ENCODE results near the gene TBC1D14.
A peak's percentile ranks its signal among the peaks of the same experiment; 100 is the strongest.

Gene TBC1D14

DNA sequence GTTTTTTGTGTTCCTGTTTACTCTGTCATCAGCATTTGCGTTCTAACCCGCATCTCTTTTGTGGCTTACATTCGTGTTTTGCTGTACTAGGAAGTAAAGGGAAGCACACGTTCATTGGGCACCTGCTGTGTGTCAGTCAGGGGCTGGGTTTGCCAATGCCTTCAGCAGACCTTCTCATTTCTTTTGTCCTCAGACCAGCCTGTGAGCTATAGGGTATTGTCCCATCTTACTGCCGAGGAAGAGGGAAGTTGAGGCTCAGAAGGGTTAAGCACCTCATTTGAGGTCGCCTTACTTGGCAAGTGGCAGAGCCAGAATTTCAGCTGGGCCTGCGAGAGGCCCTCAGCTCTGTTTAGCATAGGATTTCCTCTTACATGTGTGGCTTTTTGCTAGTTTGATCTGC, 8.7 kb downstream of the TBC1D14 start:
- Histone ChIP-seq H3K27me3 (ENCODE audit: low read depth) (no peaks in the 10 kb centered on the region), H3K4me1 (peaks cover 12% of the 10 kb centered on the region), H3K36me3 (replicated peaks) (peaks cover 7% of the 10 kb centered on the region), H3K4me3 (no peak overlapping the region), H3K9me3 (no peaks in the 10 kb centered on the region)
- in situ Hi-C loops (cut with MboI; ENCODE audit: low sequenced_read_pairs) = no loop called here
- no peak for DNase-seq (ENCODE audit: low spot score in 2 of 2)

DNA sequence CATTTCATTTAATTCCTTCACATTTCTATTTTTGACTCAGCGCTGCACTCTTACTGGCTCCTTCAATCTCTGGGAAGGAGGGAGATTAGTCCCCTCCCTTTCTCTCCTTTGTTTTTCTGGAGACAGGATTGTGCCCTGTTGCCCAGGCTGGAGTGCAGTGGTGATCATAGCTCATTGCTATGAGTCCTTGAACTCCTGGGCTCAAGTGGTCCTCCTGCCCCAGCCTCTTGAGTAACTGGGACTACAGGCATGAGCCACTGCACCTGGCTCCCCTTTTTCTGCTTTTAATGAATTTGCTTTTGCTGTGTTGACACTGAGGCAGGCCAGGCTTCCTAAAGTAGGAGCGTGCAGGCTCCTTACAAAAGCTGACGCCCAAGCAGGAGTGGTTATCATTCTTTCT, 10.5 kb downstream of the TBC1D14 start:
- H3K4me3 ChIP-seq = no peak overlapping the region
- peaks cover 23% of the 10 kb centered on the region for H3K36me3 ChIP-seq (replicated peaks)
- no peaks in the 10 kb centered on the region for H3K27me3 ChIP-seq (ENCODE audit: low read depth)
- no peak for DNase-seq (ENCODE audit: low spot score in 2 of 2)
- H3K4me1 ChIP-seq = peaks cover 12% of the 10 kb centered on the region
- in situ Hi-C loops (cut with MboI; ENCODE audit: low sequenced_read_pairs) = no loop called here
- no peaks in the 10 kb centered on the region for H3K9me3 ChIP-seq

DNA sequence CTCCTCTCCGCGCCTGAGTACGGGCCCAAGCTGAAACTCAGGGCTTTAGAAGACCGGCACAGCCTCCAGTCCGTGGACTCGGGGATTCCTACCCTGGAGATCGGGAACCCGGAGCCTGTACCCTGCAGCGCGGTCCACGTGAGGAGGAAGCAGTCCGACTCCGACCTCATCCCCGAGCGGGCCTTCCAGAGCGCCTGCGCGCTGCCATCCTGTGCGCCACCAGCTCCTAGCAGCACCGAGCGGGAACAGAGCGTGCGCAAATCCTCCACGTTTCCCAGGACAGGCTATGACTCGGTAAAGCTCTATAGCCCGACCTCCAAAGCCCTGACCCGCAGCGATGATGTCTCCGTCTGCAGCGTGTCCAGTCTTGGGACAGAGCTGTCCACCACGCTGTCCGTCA, 13.9 kb downstream of the TBC1D14 start:
- Histone ChIP-seq H3K4me3 (no peak overlapping the region), H3K27me3 (ENCODE audit: low read depth) (no peaks in the 10 kb centered on the region), H3K9me3 (no peaks in the 10 kb centered on the region), H3K4me1 (no peaks in the 10 kb centered on the region), H3K36me3 (replicated peaks) (peaks cover 33% of the 10 kb centered on the region)
- DNase-seq (ENCODE audit: low spot score in 2 of 2) = no peak
- in situ Hi-C loops (cut with MboI; ENCODE audit: low sequenced_read_pairs) = no loop called here

DNA sequence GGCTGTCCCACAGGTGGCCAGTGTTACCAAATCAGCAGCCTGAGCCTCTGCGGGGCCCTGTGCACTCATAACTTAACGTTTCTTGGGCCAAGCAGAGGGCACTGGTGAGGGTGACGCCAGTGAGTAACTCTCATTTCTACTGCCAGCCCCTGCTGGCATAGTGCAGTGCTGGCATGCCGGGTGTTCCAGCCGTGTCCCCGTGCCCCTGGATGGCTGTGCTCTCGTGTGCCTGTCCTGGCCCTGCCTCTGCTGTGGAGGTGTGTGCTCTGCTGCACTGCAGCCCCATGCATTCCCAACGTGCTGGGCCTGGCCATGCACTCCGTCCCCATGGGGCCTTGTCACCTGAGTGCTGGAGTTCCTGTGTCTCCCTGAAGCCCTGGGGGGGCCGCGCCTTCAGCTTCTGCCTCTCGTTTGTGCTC, 14.7 kb downstream of the TBC1D14 start:
- Histone ChIP-seq H3K4me1 (no peaks in the 10 kb centered on the region), H3K4me3 (no peak overlapping the region), H3K36me3 (replicated peaks) (peaks cover 33% of the 10 kb centered on the region), H3K9me3 (no peaks in the 10 kb centered on the region), H3K27me3 (ENCODE audit: low read depth) (no peaks in the 10 kb centered on the region)
- in situ Hi-C loops (cut with MboI; ENCODE audit: low sequenced_read_pairs) = no loop called here
- no peak for DNase-seq (ENCODE audit: low spot score in 2 of 2)

DNA sequence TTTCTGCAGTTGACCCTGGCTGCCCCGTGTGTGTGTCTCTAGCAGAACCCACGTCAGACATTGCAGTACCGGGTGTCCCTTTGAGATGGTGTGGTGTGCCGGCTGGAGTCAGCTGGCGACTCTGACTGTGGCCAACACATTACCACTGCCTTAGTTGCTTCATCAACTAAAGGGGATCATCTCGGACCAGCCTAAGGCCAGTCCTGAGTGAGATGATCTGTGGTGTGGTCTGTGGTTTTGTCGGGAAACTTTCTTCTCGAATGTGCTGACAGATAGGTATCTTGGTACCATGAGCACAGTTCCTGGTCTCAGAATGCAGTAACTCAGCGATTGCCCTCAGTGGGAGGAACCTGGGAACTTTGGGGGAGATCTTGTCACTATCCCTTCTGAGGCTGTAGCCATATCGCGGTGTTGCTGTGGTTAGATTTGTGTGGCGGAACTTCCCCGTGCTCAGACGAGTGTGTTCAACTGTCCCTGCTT, 15.8 kb downstream of the TBC1D14 start:
- Histone ChIP-seq H3K27me3 (ENCODE audit: low read depth) (no peaks in the 10 kb centered on the region), H3K4me1 (no peaks in the 10 kb centered on the region), H3K9me3 (no peaks in the 10 kb centered on the region), H3K36me3 (replicated peaks) (peaks cover 33% of the 10 kb centered on the region), H3K4me3 (no peak overlapping the region)
- in situ Hi-C loops (cut with MboI; ENCODE audit: low sequenced_read_pairs) = no loop called here
- no peak for DNase-seq (ENCODE audit: low spot score in 2 of 2)

DNA sequence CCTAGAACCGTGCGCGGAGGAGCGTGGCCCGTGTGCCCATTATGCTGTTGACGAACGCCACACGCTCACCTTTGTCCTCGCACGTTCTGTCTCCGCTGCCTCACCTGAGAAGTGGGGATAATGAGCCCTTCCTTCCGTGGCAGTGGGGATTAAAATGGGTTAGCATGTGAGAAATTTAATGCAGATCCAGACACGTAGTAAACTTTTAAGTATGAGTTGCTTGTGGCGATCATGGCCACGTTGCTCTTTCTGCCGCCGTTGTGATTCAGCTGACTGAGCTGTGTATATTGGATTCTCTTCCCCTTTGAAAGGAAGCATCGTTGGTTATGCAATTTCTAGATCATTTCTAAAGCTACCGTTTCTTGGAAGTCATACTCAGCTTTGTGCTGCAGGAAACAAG, 16.5 kb downstream of the TBC1D14 start:
- Histone ChIP-seq H3K4me1 (no peaks in the 10 kb centered on the region), H3K4me3 (no peak overlapping the region), H3K36me3 (replicated peaks) (peaks cover 35% of the 10 kb centered on the region), H3K27me3 (ENCODE audit: low read depth) (no peaks in the 10 kb centered on the region), H3K9me3 (no peaks in the 10 kb centered on the region)
- DNase-seq (ENCODE audit: low spot score in 2 of 2) = no peak
- in situ Hi-C loops (cut with MboI; ENCODE audit: low sequenced_read_pairs) = no loop called here

DNA sequence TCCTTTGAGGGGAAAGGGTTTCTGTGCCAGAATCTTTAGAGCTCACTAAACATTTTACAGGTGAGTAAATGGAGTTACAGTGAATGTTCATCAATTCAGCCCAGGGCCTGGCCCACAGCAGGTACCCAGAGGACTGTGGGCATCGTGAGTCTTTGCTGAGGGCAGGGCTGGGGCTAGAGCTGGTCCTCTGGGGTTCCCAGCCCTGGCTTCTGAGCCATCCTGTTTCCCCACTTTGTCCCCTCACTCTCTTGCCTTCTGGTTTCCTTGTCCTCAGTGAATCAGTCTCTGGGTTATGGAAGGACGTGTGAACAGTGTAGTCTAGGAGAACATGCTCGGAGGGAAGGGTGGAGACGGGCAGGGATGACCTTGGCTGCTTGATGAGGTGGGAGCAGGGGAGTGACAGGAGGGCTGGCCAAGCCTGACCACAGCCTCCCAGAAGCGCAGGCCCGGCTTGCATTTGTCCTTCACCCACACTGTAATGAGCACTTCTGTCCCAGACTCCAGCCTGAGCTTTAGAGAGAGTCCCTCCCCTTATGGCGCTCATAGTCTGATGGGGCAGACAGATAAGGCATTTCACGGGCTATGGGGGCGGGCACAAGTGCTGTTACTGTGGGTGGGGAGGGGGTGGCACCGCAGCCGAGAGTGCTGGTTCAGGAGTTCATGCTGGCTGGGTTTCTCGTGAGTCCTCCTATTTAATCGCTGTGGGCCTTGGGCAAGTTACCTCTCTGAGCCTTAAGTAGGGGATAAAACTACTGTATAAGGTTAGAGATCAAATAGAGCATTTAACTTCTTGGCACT, 17.3 kb downstream of the TBC1D14 start:
- peak in 1 of 2 experiments; percentile 29 for DNase-seq (ENCODE audit: low spot score in 2 of 2)
- H3K27me3 ChIP-seq (ENCODE audit: low read depth) = no peaks in the 10 kb centered on the region
- H3K4me1 ChIP-seq = no peaks in the 10 kb centered on the region
- no peaks in the 10 kb centered on the region for H3K9me3 ChIP-seq
- no peak overlapping the region for H3K4me3 ChIP-seq
- in situ Hi-C loops (cut with MboI; ENCODE audit: low sequenced_read_pairs) = no loop called here
- peaks cover 37% of the 10 kb centered on the region for H3K36me3 ChIP-seq (replicated peaks)

DNA sequence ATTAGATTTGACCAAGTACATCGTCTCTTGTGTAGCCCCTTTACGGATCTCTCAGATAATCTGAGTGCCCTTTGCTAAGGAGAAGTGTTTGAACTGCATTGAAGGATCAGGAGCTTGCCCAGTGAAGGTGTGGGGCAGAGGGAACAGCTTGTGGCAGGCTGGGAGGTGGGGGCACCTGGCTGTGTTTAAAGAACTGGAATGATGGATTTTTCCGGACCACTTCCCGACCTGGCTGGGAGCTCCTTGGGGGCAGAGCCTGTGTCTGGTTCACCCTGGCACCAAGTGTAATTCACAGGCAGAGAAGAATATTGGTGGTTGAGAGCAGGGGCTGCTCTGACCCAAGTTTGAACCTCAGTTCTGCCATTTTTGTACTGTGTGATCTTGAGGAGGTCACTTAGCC, 18.5 kb downstream of the TBC1D14 start:
- Histone ChIP-seq H3K27me3 (ENCODE audit: low read depth) (no peaks in the 10 kb centered on the region), H3K9me3 (no peaks in the 10 kb centered on the region), H3K4me3 (no peak overlapping the region), H3K4me1 (no peaks in the 10 kb centered on the region), H3K36me3 (replicated peaks) (peaks cover 37% of the 10 kb centered on the region)
- no peak for DNase-seq (ENCODE audit: low spot score in 2 of 2)
- in situ Hi-C loops (cut with MboI; ENCODE audit: low sequenced_read_pairs) = no loop called here

DNA sequence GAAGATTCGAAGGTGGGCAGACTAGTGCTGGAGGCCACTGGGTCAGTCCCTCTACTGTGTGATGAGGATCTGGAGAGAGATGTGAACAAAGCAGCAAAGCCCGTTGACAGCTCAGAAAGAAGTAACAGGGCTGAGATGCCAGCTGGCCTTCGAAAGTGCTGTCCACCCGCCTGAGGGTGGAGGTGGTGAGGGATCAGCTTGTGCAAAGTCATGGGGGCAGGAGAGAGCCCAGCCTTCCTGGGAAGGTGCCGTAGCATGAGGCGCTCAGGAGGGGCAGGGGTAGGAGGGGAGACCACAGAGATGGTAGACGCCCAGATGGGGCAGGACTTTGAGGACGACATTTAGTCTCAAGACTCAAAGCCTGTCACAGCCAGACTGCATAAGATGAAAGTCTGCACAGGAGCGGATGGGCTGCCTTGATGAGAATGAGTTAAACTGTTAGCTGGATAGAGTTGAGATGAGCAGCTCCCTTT, 19.7 kb downstream of the TBC1D14 start:
- in situ Hi-C loops (cut with MboI; ENCODE audit: low sequenced_read_pairs) = no loop called here
- Histone ChIP-seq H3K9me3 (no peaks in the 10 kb centered on the region), H3K36me3 (replicated peaks) (peaks cover 29% of the 10 kb centered on the region), H3K4me3 (no peak overlapping the region), H3K4me1 (no peaks in the 10 kb centered on the region), H3K27me3 (ENCODE audit: low read depth) (no peaks in the 10 kb centered on the region)
- no peak for DNase-seq (ENCODE audit: low spot score in 2 of 2)

DNA sequence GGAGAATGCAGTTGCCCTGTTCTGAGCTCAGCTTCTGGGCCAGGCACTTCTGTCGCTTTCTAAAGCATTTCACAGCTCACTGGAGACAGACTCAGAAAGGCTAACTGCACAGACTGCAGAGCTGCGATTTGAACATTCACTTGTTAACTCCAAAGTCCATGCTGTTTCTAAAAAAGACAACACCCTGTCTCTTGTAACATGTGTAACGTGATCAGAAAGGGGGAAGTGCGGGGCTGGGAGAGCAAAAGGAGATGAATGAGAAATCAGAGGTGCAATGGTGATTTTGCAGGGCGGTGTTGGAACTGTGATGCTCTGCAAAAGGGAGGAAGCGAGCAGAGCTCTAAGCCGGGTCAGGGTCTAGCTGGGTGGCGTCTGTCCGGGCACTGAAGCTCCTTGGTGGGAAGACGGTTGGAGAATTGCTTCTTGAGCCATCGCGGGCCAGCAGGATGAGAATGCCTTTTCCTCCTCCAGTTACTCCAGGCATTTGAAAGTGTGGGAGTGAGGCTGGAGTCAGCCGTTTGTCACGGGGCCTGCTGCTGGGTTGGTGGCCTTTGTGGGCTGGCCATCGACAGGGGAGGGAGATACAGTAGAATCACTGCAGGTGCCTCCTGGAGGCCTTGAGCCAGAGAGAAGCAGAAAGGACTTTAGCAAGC, 20.3 kb downstream of the TBC1D14 start:
- peaks cover 23% of the 10 kb centered on the region for H3K36me3 ChIP-seq (replicated peaks)
- no peaks in the 10 kb centered on the region for H3K4me1 ChIP-seq
- H3K4me3 ChIP-seq = no peak overlapping the region
- H3K9me3 ChIP-seq = no peaks in the 10 kb centered on the region
- in situ Hi-C loops (cut with MboI; ENCODE audit: low sequenced_read_pairs) = no loop called here
- no peaks in the 10 kb centered on the region for H3K27me3 ChIP-seq (ENCODE audit: low read depth)
- no peak for DNase-seq (ENCODE audit: low spot score in 2 of 2)

DNA sequence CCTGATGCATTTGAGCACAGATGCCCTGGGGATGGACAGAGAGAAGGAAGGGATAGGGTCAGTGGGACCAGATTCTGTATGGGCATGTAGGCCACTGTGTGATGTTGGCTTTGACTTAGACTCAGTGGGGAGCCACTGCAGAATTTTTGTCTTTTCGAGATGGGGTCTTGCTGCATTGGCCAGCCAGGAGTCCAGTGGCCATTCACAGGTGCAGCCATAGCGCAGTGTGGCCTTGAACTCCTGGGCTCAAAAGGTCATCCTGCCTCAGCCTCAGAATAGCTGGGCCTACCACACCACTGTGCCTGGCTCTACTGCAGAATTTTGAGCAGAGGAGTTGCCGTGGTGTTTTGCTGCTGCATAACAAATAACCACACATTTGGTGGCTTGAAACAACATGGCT, 22.8 kb downstream of the TBC1D14 start:
- Histone ChIP-seq H3K4me3 (no peak overlapping the region), H3K36me3 (replicated peaks) (0 out of 2 replicates have a peak, but pooled peaks cover 7% of the 10 kb centered on the region), H3K9me3 (no peaks in the 10 kb centered on the region), H3K4me1 (no peaks in the 10 kb centered on the region), H3K27me3 (ENCODE audit: low read depth) (no peaks in the 10 kb centered on the region)
- in situ Hi-C loops (cut with MboI; ENCODE audit: low sequenced_read_pairs) = no loop called here
- DNase-seq (ENCODE audit: low spot score in 2 of 2) = no peak

DNA sequence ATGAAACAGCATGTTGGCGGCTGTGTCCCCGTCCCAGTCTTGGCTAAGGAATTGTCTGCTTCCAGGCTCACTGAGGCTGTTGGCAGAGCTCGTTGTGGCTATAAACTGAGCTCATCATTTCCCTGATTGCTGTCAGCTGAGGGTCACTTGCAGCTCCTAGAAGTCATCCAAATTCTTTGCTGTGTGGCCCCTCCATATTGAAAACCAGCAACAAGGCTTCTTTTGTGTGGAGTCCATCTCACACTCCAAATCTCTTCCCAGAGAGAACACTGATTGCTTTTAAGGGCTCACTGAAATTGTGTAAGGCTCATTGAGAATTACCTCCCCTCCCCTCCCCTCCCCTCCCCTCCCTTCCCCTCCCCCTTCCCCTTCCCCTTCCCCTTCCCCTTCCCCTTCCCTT, 23.3 kb downstream of the TBC1D14 start:
- no peak overlapping the region for H3K4me3 ChIP-seq
- in situ Hi-C loops (cut with MboI; ENCODE audit: low sequenced_read_pairs) = no loop called here

DNA sequence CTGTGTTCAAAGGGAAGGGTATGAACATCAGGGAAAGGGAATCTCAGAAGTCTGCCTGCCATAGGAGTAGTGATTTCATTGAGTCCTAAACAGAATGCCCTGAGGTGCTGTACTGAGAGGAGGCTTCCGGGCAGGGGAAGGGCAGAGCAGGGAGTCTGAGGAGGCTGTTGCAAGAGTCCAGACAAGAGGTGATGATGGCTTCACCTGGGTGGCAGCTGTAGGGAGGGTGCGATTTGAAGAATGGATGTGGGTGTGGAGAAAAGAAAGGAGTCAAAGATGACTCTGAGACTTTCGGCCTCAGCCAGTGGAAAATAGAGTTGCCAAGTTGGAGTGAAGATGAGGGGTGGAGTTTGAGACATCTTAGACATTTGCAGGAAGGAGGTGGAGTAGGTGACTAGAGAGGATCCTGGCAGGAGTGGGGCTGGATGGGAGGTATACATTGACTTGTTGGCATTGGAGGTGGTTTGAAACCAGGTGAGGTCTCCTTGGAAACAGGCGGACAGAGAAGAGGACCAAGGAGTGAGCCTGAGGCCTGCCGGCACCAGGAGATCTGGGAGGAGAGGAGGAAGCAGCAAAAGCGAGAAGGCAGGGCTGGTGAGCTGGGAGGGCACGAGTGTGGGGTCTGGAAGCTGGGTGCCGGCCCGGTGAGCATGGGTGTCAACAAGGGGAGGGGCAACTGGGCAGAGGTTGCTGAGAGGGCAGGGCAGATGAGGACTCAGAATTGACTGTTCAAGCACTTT, 24.2 kb downstream of the TBC1D14 start:
- no peak overlapping the region for H3K4me3 ChIP-seq
- in situ Hi-C loops (cut with MboI; ENCODE audit: low sequenced_read_pairs) = no loop called here
- no peaks in the 10 kb centered on the region for H3K4me1 ChIP-seq
- no peaks in the 10 kb centered on the region for H3K9me3 ChIP-seq
- 0 out of 2 replicates have a peak, but pooled peaks cover 7% of the 10 kb centered on the region for H3K36me3 ChIP-seq (replicated peaks)
- no peak for DNase-seq (ENCODE audit: low spot score in 2 of 2)
- H3K27me3 ChIP-seq (ENCODE audit: low read depth) = no peaks in the 10 kb centered on the region

More for the DNA sequence above, 23.3 kb downstream of the TBC1D14 start:
- no peak for DNase-seq (ENCODE audit: low spot score in 2 of 2)
- no peaks in the 10 kb centered on the region for H3K4me1 ChIP-seq
- H3K36me3 ChIP-seq (replicated peaks) = 0 out of 2 replicates have a peak, but pooled peaks cover 7% of the 10 kb centered on the region
- H3K9me3 ChIP-seq = no peaks in the 10 kb centered on the region
- H3K27me3 ChIP-seq (ENCODE audit: low read depth) = no peaks in the 10 kb centered on the region

DNA sequence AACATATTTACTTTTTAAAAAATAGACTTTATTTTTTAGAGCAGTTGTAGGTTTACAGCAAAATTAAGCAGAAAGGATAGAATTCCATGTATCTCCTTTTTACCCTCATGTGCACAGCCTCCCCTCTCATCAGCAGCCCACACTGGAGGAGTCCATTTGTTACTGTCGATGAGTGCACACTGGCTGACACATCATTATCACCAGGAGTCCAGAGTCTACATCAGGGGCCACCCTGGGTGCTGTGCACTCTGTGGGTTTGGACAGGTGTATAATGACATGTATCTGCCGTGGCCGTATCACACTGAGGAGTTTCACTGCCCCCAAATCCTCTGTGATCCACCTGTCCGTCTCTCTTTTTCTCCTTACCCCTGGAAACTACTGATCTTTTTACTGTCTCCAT, 26.3 kb downstream of the TBC1D14 start:
- no peak for DNase-seq (ENCODE audit: low spot score in 2 of 2)
- in situ Hi-C loops (cut with MboI; ENCODE audit: low sequenced_read_pairs) = no loop called here
- Histone ChIP-seq H3K9me3 (no peaks in the 10 kb centered on the region), H3K4me3 (no peak overlapping the region), H3K27me3 (ENCODE audit: low read depth) (no peaks in the 10 kb centered on the region), H3K36me3 (replicated peaks) (0 out of 2 replicates have a peak, but pooled peaks cover 6% of the 10 kb centered on the region), H3K4me1 (no peaks in the 10 kb centered on the region)

Data from HAP-1 (cell line).